Fibroblast of lung (primary cell): ENCODE results near the gene PRKCG.

Experiments used
- EZH2 ChIP-seq: IDR thresholded peaks from 2 replicates; pipeline ENCODE4 v1.5.1; 2012; ENCODE audit warnings: low read length, control low read depth, mild to moderate bottlenecking; ENCODE audit errors: missing control alignments
- TF ChIP-seq, protein P1 (sequence below), 2 donors: IDR thresholded peaks in 1 of 2; conservative IDR thresholded peaks in 1 of 2; 1 replicate in 1 of 2; 2 replicates in 1 of 2; pipeline ENCODE4 v1.5.1; 2011 to 2012; ENCODE audit warnings: low read length in 2 of 2, control low read depth in 1 of 2, inconsistent platforms in 1 of 2, low read depth in 1 of 2, mild to moderate bottlenecking in 1 of 2

DNA sequence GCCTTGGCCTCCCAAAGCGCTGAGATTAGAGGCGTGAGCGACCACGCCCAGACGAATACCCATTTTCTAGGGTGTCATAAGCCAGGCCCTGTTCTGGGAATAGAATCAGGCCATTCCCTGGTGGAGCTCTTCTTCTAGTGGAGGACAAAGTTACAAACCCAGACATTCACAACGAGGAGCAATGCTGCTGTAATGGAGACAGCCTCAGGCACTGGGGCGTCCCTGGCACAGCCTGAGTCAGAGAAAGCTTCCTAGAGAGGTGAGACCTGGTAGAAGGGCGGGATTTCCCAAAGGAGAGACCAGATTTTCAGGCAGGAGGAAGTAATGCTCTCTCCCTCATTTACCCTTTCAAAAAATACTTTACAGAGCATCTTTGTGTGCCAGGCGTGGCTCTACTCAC lies 12.7 kb downstream of the PRKCG start:
- TF ChIP-seq, protein P1, sequence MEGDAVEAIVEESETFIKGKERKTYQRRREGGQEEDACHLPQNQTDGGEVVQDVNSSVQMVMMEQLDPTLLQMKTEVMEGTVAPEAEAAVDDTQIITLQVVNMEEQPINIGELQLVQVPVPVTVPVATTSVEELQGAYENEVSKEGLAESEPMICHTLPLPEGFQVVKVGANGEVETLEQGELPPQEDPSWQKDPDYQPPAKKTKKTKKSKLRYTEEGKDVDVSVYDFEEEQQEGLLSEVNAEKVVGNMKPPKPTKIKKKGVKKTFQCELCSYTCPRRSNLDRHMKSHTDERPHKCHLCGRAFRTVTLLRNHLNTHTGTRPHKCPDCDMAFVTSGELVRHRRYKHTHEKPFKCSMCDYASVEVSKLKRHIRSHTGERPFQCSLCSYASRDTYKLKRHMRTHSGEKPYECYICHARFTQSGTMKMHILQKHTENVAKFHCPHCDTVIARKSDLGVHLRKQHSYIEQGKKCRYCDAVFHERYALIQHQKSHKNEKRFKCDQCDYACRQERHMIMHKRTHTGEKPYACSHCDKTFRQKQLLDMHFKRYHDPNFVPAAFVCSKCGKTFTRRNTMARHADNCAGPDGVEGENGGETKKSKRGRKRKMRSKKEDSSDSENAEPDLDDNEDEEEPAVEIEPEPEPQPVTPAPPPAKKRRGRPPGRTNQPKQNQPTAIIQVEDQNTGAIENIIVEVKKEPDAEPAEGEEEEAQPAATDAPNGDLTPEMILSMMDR (conservative IDR thresholded peaks at IDR 0.05 in 1 of 2, IDR thresholded peaks at IDR 0.05 in 1 of 2; ENCODE audit: low read depth in 1 of 2, low read length in 2 of 2) = no peak
- TF ChIP-seq EZH2 = no peak
